HepG2 (cell line): ENCODE data around the gene PRKG1. TPM values are rescaled to one million over a fixed set of nuclear protein-coding genes. Genes with fewer than 3 reads are reported as not detected.

Experiments
- ATAC-seq: fragments of 200-7000 bp; cut with Tn5 transposase; 3 replicates; pipeline ENCODE4 v1.9.1; 2020; ENCODE audit warnings: mild to moderate bottlenecking, moderate library complexity
- BruUV-seq: library from RNA; stranded (reverse); fragments of 400-500 nt; replicated peaks from 2 replicates; lab custom pipeline; 2021; lab: Mats Ljungman, UMichigan
- CTCF ChIA-PET: fragments of 300-600 bp; formaldehyde crosslinking; extraction: SDS; loops from one replicate; lab custom pipeline; 2021; ENCODE audit warnings: low total read pairs, inconsistent platforms, low intra/inter-chr PET ratio; lab: Yijun Ruan, JAX
- POLR2A ChIA-PET: fragments of 350-600 bp; sonication (Branson Sonifier 250); formaldehyde crosslinking; loops from one replicate; lab custom pipeline; 2020; ENCODE audit warnings: antibody characterized with exemption, inconsistent platforms; lab: Yijun Ruan, JAX
- DNase-seq: peaks from one replicate; pipeline ENCODE4 v3.0.0-alpha.2; 2015; ENCODE audit warnings: low spot score
- FAIRE-seq: peaks from 3 replicates; lab custom pipeline; 2011; peaks lifted over from hg19 to GRCh38; lab: Jason Lieb, UNC
- H2AFZ ChIP-seq: one replicate; pipeline ENCODE4 v1.6.1; 2011; ENCODE audit warnings: low read length, inconsistent platforms
- H3K27ac ChIP-seq: fragments of 300-600 bp; 3 replicates; pipeline ENCODE4 v1.8.0; 2011; ENCODE audit warnings: mixed run types, mild to moderate bottlenecking, mixed read lengths, low read length, inconsistent platforms; ENCODE audit not compliant: insufficient read depth; ENCODE audit errors: extremely low read length
- H3K27me3 ChIP-seq, 2 experiments: fragments of 200-600 bp in 1 of 2; 2 replicates in 1 of 2; 3 replicates in 1 of 2; pipeline versions ENCODE4 v1.6.0 to v1.8.0; 2011; ENCODE audit warnings: low read length in 2 of 2, mild to moderate bottlenecking in 2 of 2, moderate library complexity in 2 of 2, inconsistent platforms in 1 of 2; ENCODE audit not compliant: insufficient read depth in 2 of 2, control insufficient read depth in 1 of 2
- H3K36me3 ChIP-seq, 2 experiments: fragments of 200-600 bp in 1 of 2; replicated peaks in 1 of 2; 2 replicates in 1 of 2; 3 replicates in 1 of 2; pipeline versions ENCODE4 v1.5.1 to v1.8.0; 2011; ENCODE audit warnings: low read length in 2 of 2, inconsistent platforms in 1 of 2; ENCODE audit not compliant: insufficient read depth in 2 of 2, control insufficient read depth in 1 of 2
- H3K4me1 ChIP-seq: 2 replicates; pipeline ENCODE4 v1.5.1; 2012; ENCODE audit warnings: low read length, inconsistent platforms; ENCODE audit not compliant: insufficient read depth
- H3K4me2 ChIP-seq: 2 replicates; pipeline ENCODE4 v1.6.0; 2011; ENCODE audit warnings: low read depth, low read length, inconsistent platforms
- H3K4me3 ChIP-seq, 3 experiments: fragments of 200-600 bp in 1 of 3; sonication (generic), shearing (Covaris generic) in 1 of 3; replicated peaks in 1 of 3; 2 replicates each; pipeline ENCODE4 v1.5.1; 2011 to 2016; ENCODE audit warnings: low read length in 3 of 3, inconsistent platforms in 2 of 3, low read depth in 2 of 3, mild to moderate bottlenecking in 2 of 3, control low read depth in 1 of 3, mixed read lengths in 1 of 3; ENCODE audit not compliant: insufficient read depth in 1 of 3
- H3K79me2 ChIP-seq: one replicate; pipeline ENCODE4 v1.6.1; 2011; ENCODE audit warnings: low read length, inconsistent platforms; ENCODE audit not compliant: insufficient read depth
- H3K9ac ChIP-seq: 2 replicates; pipeline ENCODE4 v1.6.0; 2011; ENCODE audit warnings: mild to moderate bottlenecking, low read depth, low read length, inconsistent platforms; ENCODE audit not compliant: insufficient read depth
- H3K9me3 ChIP-seq: 2 replicates; pipeline ENCODE4 v1.5.1; 2012; ENCODE audit warnings: mild to moderate bottlenecking, low read length
- H4K20me1 ChIP-seq: 2 replicates; pipeline ENCODE4 v1.6.0; 2011; ENCODE audit warnings: inconsistent platforms, mild to moderate bottlenecking, low read length, moderate library complexity; ENCODE audit not compliant: insufficient read depth
- ADNP ChIP-seq: sonication (generic); formaldehyde crosslinking; IDR thresholded peaks from 2 replicates; pipeline ENCODE4 v1.4.0; 2020; ENCODE audit warnings: missing genetic modification reagents
- CCAR2 ChIP-seq: fragments of 200-400 bp; formaldehyde crosslinking; optimal IDR thresholded peaks from 2 replicates; pipeline ENCODE3; 2018; ENCODE audit warnings: low read depth, mild to moderate bottlenecking, low read length, moderate library complexity
- CEBPB ChIP-seq: IDR thresholded peaks from 2 replicates; pipeline ENCODE4 v1.6.1; 2011; ENCODE audit warnings: low read depth, low read length, improper control_type of control experiment, borderline replicate concordance
- CTCF ChIP-seq: sonication (generic); formaldehyde crosslinking; IDR thresholded peaks from 2 replicates; pipeline ENCODE4 v1.5.0; 2020; ENCODE audit warnings: mild to moderate bottlenecking, missing genetic modification reagents, moderate library complexity
- HMG20B ChIP-seq: conservative IDR thresholded peaks from 2 replicates; pipeline ENCODE4 v1.6.1; 2016; ENCODE audit warnings: missing genetic modification reagents, missing compliant biosample characterization
- HNRNPL ChIP-seq: fragments of 200-400 bp; formaldehyde crosslinking; IDR thresholded peaks from 2 replicates; pipeline ENCODE4 v1.6.1; 2017; ENCODE audit warnings: mild to moderate bottlenecking, low read depth, low read length
- MAFK ChIP-seq, 2 experiments: IDR thresholded peaks in 1 of 2; conservative IDR thresholded peaks in 1 of 2; 2 replicates each; pipeline ENCODE4 v1.6.1; 2011; ENCODE audit warnings: improper control_type of control experiment in 2 of 2, low read length in 2 of 2
- MTERF4 ChIP-seq: sonication (generic); formaldehyde crosslinking; IDR thresholded peaks from 2 replicates; pipeline ENCODE4 v1.8.0; 2023; ENCODE audit warnings: mild to moderate bottlenecking, missing genetic modification reagents
- SETDB1 ChIP-seq: sonication (generic); formaldehyde crosslinking; IDR thresholded peaks from 2 replicates; pipeline ENCODE4 v1.5.1; 2020; ENCODE audit warnings: missing genetic modification reagents, mild to moderate bottlenecking, borderline replicate concordance
- TFDP1 ChIP-seq: IDR thresholded peaks from 2 replicates; pipeline ENCODE4 v1.6.1; 2016; ENCODE audit warnings: missing compliant biosample characterization, missing genetic modification reagents, borderline replicate concordance
- ZNF761 ChIP-seq: sonication (generic); formaldehyde crosslinking; conservative IDR thresholded peaks from 2 replicates; pipeline ENCODE4 v1.4.0; 2020; ENCODE audit warnings: mild to moderate bottlenecking, missing genetic modification reagents
- WGBS: methylation state at CpG from one replicate; pipeline ENCODE4 v1.1.6; 2017; ENCODE audit warnings: low lambda C conversion rate; 5-methylcytosine and 5-hydroxymethylcytosine counted together
- in situ Hi-C: cut with HindIII; loops from 2 replicates; pipeline ENCODE4 v1.10.0; 2017; ENCODE audit warnings: low pct_unique_long_range_greater_than_20kb; ENCODE audit not compliant: extremely low pct_ligation_motif_present
- intact Hi-C: fragments of 100-400 bp; cut with micrococcal nuclease; formaldehyde crosslinking; loops from one replicate; pipeline ENCODE4 v1.10.0; 2022; ENCODE audit not compliant: unreplicated experiment
- polyA plus RNA-seq, 8 experiments: library from polyadenylated mRNA; depleted of rRNA in 3 of 8; stranded (reverse) in 7 of 8; unstranded in 1 of 8; fragments of >200 nt; fragmentation: Illumina TruSeq in 4 of 8; extraction: Trizol in 4 of 8; gene quantifications; 2 replicates each; pipeline versions ENCODE4 v1.2.1 to v1.2.3, GENCODE V29; 2011 to 2016; ENCODE audit warnings: low read depth in 4 of 8, missing spikeins in 1 of 8, mixed read lengths in 1 of 8; ENCODE audit not compliant: insufficient read depth in 1 of 8
- total RNA-seq, 5 experiments: library from RNA; depleted of rRNA; stranded (reverse); fragments of >200 nt; fragmentation: Illumina TruSeq; extraction: Trizol; gene quantifications; 2 replicates each; pipeline ENCODE4 v1.2.3, GENCODE V29; 2016; ENCODE audit warnings: low read depth in 1 of 5
- TF ChIP-seq, protein P1 (sequence below), 2 experiments: fragments of 450-650 bp in 1 of 2; sonication (generic) in 1 of 2; formaldehyde crosslinking in 1 of 2; IDR thresholded peaks; 2 replicates each; pipeline versions ENCODE4 v1.6.1 to v1.8.0; 2016 to 2022; ENCODE audit warnings: antibody characterized with exemption in 1 of 2, mild to moderate bottlenecking in 1 of 2, missing genetic modification reagents in 1 of 2

PRKG1 gene
- total and polyA plus RNA-seq, 2 of the 13 experiments (the other 11 are each of a cell fraction or from before 2014, with no cell fraction given), result 0.01 TPM; not detected in 1

DNA sequence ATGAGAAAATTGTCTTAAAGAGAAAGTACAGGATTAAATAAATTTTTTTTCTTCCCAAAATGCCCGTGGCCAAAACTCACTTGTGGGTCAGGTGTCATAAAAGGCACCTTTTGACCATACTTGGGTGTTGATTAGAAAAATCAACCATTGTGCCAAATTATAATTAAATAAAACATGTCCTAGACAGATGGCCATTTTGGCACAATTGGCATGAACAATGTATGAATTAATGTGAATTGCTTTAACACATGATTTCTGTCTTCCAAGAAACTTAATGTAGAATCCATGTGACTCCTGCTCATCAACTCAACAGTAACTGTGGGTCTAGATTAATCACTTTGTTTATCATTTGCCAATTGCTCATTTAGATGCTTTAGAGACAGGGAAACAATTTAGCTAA lies 561.1 kb downstream of the PRKG1 start:
- FAIRE-seq (no peak), DNase-seq (no peak), ATAC-seq (no peak)
- no peaks in the 10 kb centered on the region for H3K27me3 ChIP-seq
- no peak overlapping the region for H3K9ac ChIP-seq
- intact Hi-C loops, result no loop called here
- WGBS, result 0% methylated on average over 1 of the region's 1 CpG
- in situ Hi-C loops, result no loop called here
- H3K4me3 ChIP-seq, result no peak overlapping the region
- H3K27ac ChIP-seq, result no peak overlapping the region
- H2AFZ ChIP-seq, result no peak overlapping the region
- H3K79me2 ChIP-seq, result no peaks in the 10 kb centered on the region
- H3K4me2 ChIP-seq, result no peak overlapping the region
- no peaks in the 10 kb centered on the region for H3K9me3 ChIP-seq
- no peaks in the 10 kb centered on the region for H3K4me1 ChIP-seq
- POLR2A ChIA-PET, result no interaction called here
- H4K20me1 ChIP-seq, result no peaks in the 10 kb centered on the region
- no TSS peak for BruUV-seq
- CTCF ChIA-PET, result no interaction called here
- H3K36me3 ChIP-seq, result no peaks in the 10 kb centered on the region
- TF ChIP-seq CCAR2 (no peak), MAFK (conservative IDR thresholded peaks at IDR 0.05 in 1 of 2, IDR thresholded peaks at IDR 0.05 in 1 of 2; ENCODE audit: low read length in 2 of 2) (no peak), SETDB1 (CRISPR knock-in tag) (no peak), TFDP1 (CRISPR knock-in tag) (no peak), CTCF (CRISPR knock-in tag) (no peak), ADNP (CRISPR knock-in tag) (no peak), MTERF4 (CRISPR knock-in tag) (no peak), CEBPB (no peak), HMG20B (CRISPR knock-in tag) (no peak), ZNF761 (CRISPR knock-in tag) (no peak), HNRNPL (no peak)
- TF ChIP-seq, protein P1, sequence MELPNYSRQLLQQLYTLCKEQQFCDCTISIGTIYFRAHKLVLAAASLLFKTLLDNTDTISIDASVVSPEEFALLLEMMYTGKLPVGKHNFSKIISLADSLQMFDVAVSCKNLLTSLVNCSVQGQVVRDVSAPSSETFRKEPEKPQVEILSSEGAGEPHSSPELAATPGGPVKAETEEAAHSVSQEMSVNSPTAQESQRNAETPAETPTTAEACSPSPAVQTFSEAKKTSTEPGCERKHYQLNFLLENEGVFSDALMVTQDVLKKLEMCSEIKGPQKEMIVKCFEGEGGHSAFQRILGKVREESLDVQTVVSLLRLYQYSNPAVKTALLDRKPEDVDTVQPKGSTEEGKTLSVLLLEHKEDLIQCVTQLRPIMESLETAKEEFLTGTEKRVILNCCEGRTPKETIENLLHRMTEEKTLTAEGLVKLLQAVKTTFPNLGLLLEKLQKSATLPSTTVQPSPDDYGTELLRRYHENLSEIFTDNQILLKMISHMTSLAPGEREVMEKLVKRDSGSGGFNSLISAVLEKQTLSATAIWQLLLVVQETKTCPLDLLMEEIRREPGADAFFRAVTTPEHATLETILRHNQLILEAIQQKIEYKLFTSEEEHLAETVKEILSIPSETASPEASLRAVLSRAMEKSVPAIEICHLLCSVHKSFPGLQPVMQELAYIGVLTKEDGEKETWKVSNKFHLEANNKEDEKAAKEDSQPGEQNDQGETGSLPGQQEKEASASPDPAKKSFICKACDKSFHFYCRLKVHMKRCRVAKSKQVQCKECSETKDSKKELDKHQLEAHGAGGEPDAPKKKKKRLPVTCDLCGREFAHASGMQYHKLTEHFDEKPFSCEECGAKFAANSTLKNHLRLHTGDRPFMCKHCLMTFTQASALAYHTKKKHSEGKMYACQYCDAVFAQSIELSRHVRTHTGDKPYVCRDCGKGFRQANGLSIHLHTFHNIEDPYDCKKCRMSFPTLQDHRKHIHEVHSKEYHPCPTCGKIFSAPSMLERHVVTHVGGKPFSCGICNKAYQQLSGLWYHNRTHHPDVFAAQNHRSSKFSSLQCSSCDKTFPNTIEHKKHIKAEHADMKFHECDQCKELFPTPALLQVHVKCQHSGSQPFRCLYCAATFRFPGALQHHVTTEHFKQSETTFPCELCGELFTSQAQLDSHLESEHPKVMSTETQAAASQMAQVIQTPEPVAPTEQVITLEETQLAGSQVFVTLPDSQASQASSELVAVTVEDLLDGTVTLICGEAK (IDR thresholded peaks at IDR 0.05), result no peak
- TF ChIP-seq, protein P1 (CRISPR knock-in tag; IDR thresholded peaks at IDR 0.05), result no peak
